Cortex of kidney (tissue), 1 donor: ENCODE results near the gene NMNAT2.
"Not testable (repeated sequence)": the region's sequence is repeated elsewhere in the genome, so short reads cannot be mapped to it uniquely, and the experiment has no call there.

Experiments
- DNase-seq: peaks from one replicate; lab custom pipeline; 2025; lab: John Stamatoyannopoulos, UW

The NMNAT2 gene

DNA sequence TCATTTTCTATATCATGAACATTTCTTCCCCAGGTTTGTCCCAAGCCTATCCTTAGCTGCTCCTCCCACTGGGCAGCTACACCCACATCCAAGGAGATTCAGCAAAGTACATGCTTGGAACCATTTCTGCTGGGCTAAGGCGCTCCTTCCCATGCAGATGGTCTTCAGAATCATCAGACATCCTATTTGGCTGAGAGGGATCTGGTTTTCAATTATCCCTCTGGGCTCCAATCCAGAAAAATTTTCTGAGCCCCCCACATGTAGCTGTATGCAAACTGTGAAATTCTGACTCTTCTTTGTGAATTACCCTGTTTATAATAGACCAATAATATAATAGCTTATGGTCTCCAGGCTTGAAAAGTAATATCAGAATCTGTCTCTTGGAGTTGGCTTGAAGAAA lies 132.9 kb downstream of the NMNAT2 start:
- DNase-seq, result no peak

DNA sequence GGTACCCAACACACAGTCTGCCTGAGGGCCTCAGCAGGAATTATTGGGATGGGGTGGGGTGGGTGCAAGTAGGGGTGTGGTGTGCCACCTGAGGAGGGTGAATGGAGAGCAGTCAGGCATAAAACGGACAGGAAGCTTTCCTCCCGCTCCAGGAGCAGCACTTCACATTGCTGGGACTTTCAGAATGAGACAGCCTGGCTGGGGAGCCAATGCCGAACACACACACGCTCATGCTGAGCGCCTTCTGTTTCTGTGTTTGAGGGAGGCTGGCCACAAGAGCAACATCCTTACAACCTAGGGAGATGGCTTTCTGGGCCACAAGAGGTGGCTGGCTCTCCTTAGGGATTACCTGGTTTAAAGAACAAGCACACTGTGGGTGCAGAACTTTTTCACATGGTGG lies 134.1 kb downstream of the NMNAT2 start:
- no peak for DNase-seq

DNA sequence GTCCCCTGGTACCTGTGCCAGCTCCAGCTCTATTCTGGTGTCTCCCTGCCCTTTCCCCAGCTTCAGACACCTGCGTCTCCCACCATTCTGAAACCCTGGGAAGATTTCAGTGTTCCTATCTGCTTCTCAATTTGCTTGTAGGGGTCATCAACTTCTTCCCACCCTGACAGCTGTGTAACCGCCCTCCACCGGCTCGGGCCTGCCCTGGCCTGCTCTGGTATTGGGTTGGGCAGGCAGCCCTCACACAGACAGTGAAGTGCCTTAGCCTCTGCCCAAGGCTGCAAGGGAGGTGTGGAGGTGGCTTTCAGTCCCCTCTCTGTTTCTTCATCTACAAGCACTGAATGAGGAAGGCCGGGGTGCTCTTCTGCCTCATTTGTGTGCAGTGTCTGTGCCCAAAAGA lies 134.9 kb downstream of the NMNAT2 start:
- no peak for DNase-seq

DNA sequence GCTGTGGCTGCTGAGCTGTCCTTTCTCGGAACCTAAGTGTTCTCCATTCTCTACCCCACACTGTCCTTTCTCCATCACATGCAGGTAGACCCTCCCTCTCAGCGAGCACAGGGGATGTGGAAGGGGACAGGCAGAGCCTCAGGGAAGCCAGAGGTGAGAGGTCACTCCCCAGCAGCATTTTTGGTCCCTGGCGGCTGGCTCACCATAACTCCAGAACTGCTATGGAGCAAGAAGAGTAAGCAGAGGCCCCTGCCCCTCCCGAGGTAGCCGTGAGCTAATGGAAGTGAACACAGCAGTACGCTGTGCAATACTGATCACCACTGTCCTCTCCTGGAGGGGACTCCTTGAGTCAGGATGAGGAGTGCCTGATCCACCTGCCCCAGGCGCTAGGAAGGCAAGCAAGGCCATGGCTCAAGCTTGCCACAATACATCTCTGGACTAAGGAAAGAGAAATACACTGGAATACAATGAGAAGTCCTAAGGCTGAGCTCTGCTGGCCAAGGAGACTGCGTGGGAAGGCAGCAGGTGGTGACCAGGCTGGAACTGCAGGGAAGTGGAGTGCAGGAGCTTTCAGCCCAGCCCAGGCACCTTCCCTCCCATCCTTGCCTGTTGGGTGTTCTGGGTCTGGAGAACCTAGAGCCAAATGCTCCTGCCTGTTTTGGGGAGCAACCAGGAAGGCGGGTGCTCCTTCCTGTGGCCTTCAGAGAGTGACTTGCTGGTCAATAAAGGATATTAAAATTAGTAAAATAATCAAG lies 135.9 kb downstream of the NMNAT2 start:
- DNase-seq, result no peak

DNA sequence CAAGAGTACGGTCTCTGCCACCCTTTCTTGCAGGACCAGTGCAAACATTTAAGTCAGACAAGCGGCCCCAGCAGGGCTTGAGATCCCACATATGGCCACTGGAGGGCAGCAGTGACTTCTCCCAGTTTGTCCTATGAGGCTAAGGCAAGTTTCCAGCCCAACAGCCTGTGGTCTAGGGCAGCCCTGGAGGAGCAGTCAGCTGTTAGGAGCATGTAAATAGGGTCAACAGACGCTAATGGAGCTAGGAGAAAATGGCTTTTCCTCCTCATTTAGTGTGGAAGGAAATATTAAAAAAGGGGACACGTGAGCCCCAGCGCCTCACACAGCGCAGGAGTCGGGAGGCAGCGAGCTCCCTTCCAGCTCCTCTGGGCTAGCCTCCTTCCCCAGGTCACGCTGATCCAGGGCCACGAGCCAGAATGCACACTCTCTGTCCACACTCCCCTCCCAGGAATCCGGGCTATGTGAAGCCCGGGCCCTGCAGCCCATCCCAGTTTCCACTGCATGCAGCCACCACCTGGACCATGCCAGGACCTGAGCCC lies 136.6 kb downstream of the NMNAT2 start:
- DNase-seq, result peak; percentile 15

DNA sequence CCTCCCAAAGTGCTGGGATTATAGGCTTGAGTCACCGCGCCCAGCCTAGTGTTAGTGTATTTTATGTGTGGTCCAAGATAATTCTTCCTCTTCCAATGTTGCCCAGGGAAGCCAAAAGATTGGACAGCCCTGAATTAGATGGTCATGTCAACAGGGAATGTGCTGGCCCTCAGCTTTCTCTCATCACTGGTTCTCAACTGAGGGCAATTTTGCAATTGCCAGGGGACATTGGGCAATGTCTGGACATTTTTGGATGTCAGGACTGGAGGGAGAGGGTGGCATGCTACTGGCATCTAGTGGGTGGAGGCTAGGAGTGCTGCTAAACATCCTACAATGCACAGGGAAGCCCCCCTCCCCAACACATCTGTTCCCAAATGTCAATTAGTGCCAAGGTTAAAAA lies 137.1 kb downstream of the NMNAT2 start:
- no peak for DNase-seq

DNA sequence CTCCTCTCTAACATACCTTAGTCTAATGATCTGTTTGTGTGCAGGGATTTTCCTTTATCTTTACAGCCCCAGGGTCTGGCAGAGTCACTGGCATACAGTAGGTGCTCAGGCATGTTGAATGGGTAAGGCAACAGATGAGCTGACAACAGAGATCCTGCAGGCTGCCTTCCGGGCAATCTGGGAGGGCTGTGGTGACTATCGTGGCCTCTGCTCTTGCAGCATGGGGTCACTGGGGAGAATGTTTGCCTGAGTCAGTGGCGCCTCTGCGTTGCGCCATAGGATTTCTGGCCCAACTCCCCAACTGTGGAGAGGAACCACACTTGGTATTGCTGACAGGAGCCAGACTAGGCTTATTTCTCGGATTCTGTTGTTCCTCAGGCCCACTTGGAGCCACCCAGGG lies 138.3 kb downstream of the NMNAT2 start:
- no peak for DNase-seq

DNA sequence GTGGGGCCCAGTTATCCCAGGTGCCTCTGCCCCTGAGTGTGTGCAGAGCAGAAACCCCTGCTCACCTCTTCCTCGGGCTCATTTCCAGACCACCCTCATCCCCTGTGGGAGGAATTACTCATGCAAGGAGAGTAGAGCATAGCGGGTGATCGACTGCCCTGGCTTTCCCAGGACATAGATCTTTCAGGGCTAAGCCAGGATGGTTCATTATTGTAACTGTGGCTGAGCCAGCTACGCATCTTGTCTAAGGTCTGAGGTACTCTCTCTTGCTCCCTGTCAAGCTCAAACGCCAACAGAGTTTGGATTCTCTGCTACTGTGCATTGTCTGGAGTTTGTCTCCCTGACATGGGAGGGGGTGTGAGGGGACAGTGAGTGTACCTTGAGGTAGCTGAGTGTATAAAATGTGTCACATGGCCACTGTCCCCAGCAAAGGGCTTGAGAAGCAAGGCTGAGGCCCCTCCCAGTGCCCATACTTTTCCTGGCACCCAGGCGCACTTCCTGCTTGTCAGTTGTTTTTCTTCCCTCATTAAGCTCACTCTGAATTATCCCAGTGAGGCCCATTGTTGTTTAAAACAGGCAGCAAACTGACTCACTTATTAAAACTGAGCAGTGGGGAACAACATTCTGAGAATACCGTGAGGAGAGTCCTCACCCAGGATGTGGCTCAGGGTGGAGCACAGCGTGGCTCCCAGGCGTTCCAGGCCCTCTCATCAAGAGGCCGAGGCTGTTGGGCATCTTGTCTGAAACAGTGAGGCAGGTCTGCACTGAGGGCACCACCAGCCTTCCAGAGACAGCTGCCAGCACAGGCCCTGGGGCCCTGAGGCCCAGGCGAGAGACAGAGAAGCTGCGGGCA lies 139.2 kb downstream of the NMNAT2 start:
- DNase-seq, result no peak

DNA sequence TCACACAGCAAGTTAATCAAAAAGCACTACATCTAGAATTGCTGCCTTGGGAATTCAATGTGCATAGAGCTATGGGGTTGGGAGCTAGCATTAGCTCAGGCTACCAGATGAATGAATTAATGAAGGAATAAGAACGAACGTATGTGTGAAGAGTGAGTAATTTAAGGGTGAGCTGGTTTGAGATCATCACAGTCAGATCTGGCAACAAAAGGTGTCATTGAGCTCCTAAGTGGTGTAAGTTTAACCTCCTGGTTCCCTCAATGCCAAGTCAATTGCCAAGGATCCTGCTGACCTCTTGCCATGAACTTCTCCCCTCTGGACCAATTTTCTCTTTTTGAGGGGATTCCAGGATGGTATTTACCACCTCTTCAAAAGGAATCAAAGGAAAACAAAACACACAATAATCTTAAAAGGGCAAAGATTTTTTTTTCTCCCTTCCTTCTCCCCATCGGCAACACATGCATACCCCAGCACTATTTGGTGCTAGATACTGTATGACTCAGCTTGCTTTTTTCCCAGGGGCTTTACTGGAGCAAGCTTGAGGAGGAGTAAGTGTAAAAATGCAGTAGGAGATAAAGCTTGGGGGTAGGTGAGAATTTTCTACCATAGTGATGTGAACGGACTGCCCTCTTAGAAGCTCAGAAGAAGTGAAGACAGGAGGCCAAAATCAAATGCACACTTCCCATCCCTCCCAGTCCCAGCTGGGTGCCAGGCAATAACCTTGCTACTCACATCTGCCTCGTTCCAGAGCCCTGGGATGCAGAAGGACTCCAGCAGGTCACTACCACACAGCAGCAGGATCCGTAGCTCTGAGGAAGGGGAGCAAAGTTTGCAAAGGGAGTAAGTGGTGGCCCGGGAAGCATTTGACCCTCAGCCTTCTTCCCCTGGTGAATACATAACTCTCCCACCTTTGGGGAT lies 140.1 kb downstream of the NMNAT2 start:
- DNase-seq, result no peak

DNA sequence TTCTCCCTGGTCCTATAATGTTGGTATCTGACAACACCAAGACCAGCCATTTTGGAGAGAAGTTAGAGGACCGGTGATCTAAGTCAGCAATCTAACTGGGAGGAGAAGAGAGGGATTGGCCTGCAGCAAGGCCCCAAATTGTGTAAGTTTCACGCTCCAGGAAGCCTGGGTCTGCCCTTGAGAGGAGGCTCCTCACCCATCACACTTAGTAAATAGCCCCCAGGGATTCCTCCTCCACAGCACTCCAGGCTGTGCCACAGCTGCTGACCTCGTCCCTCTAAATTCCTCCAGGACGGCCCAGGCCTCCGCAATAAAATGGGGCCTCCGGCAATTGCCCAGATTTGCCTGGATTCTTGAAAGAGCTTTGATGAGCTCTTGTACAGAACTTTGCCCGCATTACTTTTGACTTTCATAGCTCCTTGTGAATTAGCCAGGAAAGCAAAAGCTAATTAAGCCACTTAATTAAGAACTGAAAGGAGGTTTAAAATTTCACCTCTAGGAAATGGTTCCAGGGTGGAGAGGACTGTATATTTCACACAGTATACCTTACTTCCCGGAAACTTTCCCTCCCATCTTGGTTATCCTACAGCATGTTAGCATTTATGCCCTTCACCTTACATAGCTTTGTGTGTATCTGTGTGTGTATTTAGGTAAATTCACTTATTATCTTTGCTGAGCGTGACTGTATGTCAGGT lies 141.6 kb downstream of the NMNAT2 start:
- no peak for DNase-seq

DNA sequence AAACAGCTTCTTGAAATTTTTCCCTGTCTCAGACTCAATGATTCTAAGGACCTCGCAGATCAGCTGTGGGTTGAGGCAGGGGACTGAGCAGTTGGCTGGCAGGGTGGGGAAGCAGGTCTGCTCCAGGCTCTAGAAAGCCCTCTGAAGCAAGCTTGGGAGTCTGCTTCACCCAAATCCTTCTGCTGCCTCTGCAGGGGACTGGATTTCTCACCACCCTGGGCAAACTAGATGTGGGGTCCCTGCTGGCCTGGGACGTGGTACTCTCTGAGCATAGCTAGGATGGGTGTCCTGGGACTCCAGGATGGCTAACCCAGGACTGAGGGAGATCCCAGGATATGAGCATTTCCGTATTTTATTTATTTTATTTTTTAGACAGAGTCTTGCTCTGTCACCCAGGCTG lies 142.9 kb downstream of the NMNAT2 start:
- DNase-seq, result no peak

DNA sequence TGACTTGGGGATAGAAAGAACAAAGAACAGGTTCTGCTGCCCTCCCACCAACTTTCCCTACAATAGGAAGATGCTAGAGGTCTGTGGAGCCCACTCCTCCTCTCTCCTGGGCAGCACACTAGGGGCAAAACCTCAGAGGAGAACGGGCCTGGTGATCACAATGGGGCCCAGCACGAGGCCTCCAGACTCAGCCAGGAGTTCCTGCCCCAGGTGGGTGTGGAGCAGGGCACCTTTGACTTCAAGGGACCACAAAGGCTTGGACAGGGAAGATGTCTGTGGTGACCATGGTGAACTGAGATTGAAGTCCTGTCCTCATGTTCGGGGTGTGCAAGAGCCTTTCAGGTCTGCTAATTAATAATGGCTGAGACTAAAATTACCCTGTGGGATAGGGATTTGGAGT lies 143.3 kb downstream of the NMNAT2 start:
- no peak for DNase-seq

DNA sequence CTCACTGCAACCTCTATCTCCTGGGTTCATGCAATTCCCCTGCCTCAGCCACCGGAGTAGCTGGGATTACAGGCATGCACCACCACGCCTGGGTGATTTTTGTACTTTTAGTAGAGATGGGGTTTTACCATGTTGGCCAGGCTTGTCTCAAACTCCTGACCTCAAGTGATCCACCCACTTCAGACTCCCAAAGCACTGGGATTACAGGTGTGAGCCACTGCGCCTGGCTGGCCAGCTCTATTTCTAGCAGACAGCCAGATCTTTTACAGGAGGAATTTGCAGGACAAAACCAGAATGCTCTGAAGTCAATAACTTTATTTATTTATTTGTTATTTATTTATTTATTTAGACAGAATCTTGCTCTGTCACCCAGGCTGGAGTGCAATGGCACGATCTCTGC lies 144.2 kb downstream of the NMNAT2 start:
- DNase-seq, result not testable (repeated sequence)

DNA sequence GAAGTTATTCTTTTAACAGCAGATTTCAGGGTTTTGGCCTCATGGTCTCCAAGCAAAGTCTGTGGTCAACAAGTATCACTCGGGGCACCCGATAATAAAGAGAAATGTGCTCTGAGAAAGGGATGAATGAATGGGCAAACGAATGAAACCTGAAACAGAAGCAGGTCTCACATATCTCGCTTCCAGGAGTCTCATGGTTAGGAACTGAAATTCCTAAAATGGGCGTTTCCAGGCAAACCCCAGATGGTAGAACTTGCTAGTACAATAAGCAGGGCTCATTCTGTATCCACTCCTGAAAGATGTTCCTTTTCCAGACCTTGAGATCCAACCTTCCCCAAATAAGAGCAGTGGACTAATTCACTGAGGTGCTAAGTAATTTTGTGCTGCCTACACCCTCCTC lies 144.9 kb downstream of the NMNAT2 start:
- DNase-seq, result no peak

DNA sequence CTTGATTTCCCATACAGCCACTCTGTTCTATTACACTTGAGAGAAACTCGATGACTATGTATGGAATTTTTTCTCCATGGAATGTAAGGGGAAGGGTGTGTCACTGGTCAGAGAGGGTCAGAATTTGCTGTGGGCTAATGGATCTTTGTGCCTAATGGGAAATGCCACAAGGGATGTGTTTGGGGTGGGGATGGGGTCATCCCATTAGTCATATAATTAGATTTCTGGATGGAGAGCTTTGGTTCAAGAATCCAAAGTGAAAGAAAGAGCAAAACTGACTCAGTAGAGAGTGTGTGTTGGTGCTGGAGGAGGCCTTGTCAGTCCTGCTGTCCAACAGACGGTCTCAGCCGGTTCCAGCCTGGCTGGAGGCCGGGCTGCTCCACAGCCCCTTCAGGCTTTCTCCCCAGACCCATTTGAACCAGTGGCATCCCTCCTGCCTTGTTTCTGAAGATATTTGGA lies 145.8 kb downstream of the NMNAT2 start:
- DNase-seq, result no peak

DNA sequence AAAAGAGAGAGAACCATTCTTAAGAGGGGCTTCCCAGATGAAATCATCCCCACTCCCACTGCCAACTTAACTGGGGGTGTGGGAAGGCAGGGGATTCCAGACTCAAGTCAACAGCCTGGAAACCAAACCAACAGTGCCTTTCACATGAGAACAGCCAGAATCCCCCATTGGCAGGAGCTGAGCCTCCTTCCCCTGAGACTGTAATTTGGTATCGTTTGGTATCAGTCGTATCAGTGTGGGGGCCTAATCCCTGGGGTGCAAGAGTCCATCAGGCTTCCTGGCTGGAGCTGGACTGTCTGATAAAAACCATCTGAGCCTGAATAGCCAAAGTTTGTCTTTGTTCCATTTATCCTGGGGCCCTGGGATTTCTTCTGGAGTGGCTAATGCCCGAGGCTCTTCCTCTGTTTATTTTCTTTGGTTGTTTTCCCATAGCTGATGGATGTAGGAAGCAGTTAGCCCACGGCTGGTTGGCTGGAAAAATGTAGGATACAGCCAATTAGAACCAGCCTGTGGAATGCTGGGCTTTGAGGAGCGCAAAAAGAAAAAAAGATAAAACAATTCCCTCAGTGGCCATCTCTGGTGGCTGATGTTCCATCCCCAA lies 147.5 kb downstream of the NMNAT2 start:
- no peak for DNase-seq

DNA sequence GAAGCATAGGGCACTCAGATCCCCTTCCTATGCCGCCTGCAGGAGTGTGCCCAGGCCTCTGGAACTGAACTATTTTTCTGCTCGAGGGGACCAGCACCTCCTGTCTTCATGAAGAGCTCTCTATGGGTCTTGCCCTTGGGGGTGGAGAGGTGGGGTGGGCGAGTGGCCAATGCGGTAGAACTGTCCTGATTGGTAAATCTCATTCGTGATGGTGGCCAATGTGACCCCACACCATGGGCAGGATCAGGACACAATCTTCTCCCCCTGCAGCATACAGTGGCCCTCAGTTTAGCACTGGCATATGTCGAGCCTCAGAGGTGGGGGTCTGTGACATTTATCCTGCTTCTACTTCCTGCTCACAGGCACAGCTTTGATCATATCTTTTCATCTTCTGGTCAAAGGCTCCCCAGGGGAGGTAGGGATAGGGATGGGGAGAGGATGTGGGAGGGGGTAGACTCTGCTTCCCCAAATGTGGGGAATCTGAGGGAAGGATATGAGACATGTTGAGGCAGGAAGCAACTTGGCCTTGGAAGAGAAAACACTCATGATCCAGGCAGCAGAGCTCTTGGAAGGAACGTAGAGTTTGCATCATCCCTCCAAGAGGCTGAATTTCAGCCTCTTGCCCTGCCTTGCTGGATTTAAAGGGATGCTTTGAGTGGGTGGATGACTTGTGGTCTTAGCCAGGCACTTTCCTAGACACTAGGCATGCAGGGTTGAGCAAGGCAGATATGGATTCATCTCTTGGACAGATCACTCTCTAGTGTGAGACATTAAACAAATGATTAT lies 150.3 kb downstream of the NMNAT2 start:
- no peak for DNase-seq

DNA sequence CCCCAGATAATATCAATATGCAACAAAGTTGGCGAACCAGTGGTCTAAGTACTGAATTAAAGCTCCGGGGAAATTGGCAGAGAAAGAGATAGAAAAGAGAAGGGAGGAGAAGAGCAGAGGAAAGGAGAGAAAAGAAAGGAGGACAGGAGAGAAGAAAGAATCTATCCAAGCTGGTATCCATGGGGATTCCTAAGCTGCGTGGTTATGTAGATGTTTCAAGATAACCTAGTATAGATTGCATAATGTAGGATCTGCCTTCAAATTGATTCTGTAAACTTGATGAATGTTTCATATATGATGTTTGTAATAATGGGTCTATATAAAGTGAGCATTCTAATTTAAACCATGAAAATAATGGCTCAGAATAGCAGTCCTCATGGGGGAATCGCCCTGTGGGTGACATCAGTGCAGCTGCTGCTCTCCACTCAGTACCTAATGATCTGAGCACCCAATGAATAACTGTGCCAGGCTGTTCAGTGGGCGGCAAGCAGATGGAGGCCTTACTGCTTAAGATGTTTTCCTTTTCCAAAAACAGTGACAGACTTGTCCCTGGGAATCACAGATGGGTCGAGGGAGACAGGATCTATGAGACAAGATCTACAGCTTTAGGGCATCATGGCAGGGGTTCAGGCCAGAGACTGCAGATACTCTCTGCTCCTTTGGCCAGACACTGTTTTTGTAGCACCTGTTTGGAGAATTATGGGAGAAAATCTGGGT lies 154.1 kb downstream of the NMNAT2 start:
- no peak for DNase-seq

DNA sequence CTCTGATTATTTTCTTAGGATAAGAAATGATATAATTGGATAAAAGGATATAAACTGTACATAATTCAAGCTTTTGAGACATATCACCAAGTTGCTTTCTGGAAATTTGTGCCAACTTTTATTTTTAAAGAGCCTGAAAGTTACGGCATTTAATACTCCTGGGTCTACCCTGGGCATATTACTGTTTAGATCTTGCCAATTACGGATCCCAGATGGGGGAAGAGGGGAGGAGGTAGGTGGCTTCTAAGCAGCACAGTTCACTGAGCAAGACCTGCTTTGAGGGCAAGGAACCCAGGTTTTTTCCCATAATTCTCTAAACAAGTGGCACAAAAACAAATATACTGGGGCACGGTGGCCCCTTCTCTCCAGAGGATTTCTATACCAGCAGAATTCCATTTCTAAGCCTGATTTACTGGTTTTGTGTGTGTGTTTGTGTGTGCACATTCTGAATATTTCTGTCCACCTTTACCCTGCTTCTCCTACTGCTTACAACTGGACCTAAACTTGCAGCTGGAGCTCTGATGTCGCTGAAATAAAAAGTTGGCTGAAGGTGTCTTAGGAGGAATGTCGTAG lies 155.5 kb downstream of the NMNAT2 start:
- no peak for DNase-seq
